HUDEP-2 (cell line): Measurements from ENCODE around the gene SLAMF9.

Experiments used
- DNase-seq, 76 experiments: peaks; one replicate each; lab custom pipeline; 2025; ENCODE audit not compliant: unreplicated experiment in 76 of 76; lab: John Stamatoyannopoulos, UW

SLAMF9 gene

GRCh38 chr1:159947942-159948341 lies 6.1 kb downstream of the SLAMF9 start:
- no peak for DNase-seq

GRCh38 chr1:159946242-159947187 lies 7.5 kb downstream of the SLAMF9 start:
- no peak for DNase-seq

- peak in 11 of 76 experiments; percentile 9 to 35 (median 15) for DNase-seq
Observed at GRCh38 chr1:159945483-159946241, 8.4 kb downstream of the SLAMF9 start, which contains the start of gene IGSF9. IGSF9 (minus strand) TSS chr1:159945613; CDS start chr1:159943454, 2,159 bp downstream.

GRCh38 chr1:159944623-159945455 lies 9.2 kb downstream of the SLAMF9 start:
- DNase-seq = no peak

GRCh38 chr1:159943908-159944622 lies 10.0 kb downstream of the SLAMF9 start:
- DNase-seq = no peak

GRCh38 chr1:159943278-159943640 lies 10.8 kb downstream of the SLAMF9 start:
- DNase-seq = no peak

GRCh38 chr1:159942632-159943277 lies 11.3 kb downstream of the SLAMF9 start:
- DNase-seq = no peak

- DNase-seq = no peak
Observed at GRCh38 chr1:159941591-159942560, 12.2 kb downstream of the SLAMF9 start.

GRCh38 chr1:159941141-159941540 lies 12.9 kb downstream of the SLAMF9 start:
- DNase-seq = no peak

- no peak for DNase-seq
Observed at GRCh38 chr1:159940006-159940620, 13.9 kb downstream of the SLAMF9 start.

- no peak for DNase-seq
Observed at GRCh38 chr1:159939678-159940002, 14.4 kb downstream of the SLAMF9 start.

GRCh38 chr1:159938905-159939677 lies 14.9 kb downstream of the SLAMF9 start:
- DNase-seq = no peak

- no peak for DNase-seq
Observed at GRCh38 chr1:159938211-159938852, 15.7 kb downstream of the SLAMF9 start.

GRCh38 chr1:159937054-159937750 lies 16.8 kb downstream of the SLAMF9 start:
- DNase-seq = no peak

GRCh38 chr1:159936273-159936904 lies 17.6 kb downstream of the SLAMF9 start:
- peak in 67 of 76 experiments; percentile 9 to 90 (median 68) for DNase-seq
